Stimulated activated CD8-positive, alpha-beta memory T cell treated with anti-CD3 and anti-CD28 coated beads, Interleukin-7, amount 100 ng/mL, for 48 hours (primary cell): Measurements from ENCODE around the gene HSFY1.
"Not testable (repeated sequence)": the region's sequence is repeated elsewhere in the genome, so short reads cannot be mapped to it uniquely, and the experiment has no call there.

Experiments used
- DNase-seq, 2 donors: peaks; one replicate each; pipeline ENCODE4 v3.0.0-alpha.2; 2020; ENCODE audit warnings: low read depth in 1 of 2; ENCODE audit errors: extremely low read depth in 1 of 2

HSFY1 gene

GRCh38 chrY:18546420-18546819 lies at the start of gene HSFY1:
Gene HSFY1, plus strand, starts transcription at chrY:18546720. Its CDS starts 68 bp downstream, at chrY:18546788.
- DNase-seq = not testable (repeated sequence)

- DNase-seq = not testable (repeated sequence)
Measured at GRCh38 chrY:18504266-18504665, 42.3 kb upstream of the HSFY1 start.

GRCh38 chrY:18530995-18531655 lies 15.4 kb upstream of the HSFY1 start:
- not testable (repeated sequence) for DNase-seq

GRCh38 chrY:18538952-18539351 lies 7.6 kb upstream of the HSFY1 start:
- DNase-seq = not testable (repeated sequence)

- not testable (repeated sequence) for DNase-seq
Measured at GRCh38 chrY:18553132-18553531, 6.6 kb downstream of the HSFY1 start.

GRCh38 chrY:18565915-18566314 lies 19.4 kb downstream of the HSFY1 start:
- DNase-seq = not testable (repeated sequence)
